GM19395 (cell line): Measurements from ENCODE around the gene ARHGEF7.

Experiments
- ATAC-seq: cut with Tn5 transposase; IDR thresholded peaks from one replicate; pipeline ENCODE4 v1.9.1; 2021; ENCODE audit warnings: mild to moderate bottlenecking, moderate library complexity; ENCODE audit not compliant: unreplicated experiment

Gene ARHGEF7

GRCh38 chr13:111319998-111320911, 205.1 kb downstream of the ARHGEF7 start, which contains the start of gene TEX29:
TSS of gene TEX29 (plus strand) at chr13:111320642. CDS start at chr13:111320891, 249 bp downstream.
- ATAC-seq, result no peak

DNA sequence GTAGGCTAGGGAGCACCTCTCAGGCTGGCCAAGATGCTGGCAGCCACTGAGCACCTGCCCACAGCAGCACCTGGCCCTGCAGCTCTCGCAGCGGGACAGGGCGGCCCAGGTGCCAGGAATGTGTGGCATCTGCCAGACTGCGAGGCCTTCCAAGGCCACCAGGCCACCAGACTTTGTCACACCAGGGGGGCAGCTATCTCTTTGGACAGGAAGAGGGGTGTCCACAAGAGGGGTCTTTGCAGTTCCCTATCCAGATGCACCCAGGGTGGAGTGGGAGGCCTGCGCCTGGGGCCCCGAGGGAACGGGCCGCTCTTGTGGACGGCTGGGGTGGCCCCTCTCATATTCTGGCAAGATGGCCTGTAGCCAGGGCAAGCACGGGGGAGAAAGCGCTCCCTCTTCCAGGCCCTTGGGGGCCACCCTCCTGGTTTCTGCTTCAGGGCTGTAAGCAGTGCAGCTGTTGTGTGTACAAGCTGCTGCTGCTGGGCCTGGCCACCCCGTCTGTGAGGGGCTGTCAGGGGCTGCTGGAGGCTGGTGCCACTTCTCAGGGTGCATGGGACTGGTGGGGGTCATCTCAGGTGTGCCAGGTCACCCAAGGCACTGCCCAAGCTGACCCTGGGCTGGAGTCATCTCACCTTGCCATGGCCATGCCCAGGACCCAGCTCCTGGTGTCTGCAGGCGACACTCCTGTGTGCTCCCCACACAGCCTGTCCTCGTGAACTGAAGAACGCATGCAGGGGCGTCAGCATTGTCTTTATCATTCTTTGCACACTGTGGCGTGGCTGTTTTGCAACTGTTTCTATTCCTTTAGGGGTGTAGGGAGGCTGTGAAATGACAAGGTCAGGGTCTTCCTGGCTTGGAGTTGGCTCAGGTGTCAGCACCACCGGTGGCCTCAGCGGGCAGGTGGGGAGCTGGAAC, 207.1 kb downstream of the ARHGEF7 start:
- ATAC-seq, result no peak

- no peak for ATAC-seq
Observed at GRCh38 chr13:111322916-111323331, 207.8 kb downstream of the ARHGEF7 start.

- no peak for ATAC-seq
Observed at GRCh38 chr13:111323549-111323948, 208.4 kb downstream of the ARHGEF7 start.

GRCh38 chr13:111323950-111324651, 209.0 kb downstream of the ARHGEF7 start:
- no peak for ATAC-seq

- ATAC-seq, result no peak
Observed at GRCh38 chr13:111324736-111325135, 209.6 kb downstream of the ARHGEF7 start.

DNA sequence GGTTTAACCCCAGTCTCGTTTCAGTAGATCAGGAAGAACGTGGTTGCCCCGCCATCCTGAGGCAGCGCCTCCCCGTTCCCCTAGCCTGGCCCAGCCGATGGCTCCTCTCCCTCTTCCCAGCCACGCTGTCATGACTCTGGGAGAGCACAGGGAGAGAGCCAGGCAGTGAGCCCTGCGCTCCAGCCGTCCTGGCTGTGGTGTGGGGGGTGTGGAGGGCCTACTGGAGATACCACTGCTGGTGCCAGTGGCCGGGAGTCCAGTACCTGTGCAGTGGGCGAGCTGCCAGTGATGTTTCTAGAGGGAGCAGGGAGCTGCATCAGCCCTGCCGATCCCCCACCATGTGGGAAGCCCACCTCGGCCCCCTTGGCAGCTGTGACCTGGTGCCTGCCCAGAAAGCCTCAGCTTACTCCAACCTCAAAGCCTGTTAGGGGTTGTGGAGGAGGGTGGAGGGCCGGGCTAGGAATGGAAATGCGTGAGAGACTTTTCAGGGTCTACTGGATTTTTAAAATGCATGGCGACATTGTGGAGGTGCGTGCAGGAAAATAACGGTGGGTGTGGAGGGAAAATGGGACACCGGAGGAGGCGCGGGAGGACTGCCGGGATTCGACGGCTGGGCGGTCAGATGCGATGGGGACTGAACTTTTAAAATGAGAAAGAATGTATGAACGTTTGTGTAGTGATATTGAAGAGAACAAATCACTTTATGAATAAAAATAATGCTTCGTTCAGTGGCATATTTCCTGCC, 210.2 kb downstream of the ARHGEF7 start:
- ATAC-seq, result no peak

DNA sequence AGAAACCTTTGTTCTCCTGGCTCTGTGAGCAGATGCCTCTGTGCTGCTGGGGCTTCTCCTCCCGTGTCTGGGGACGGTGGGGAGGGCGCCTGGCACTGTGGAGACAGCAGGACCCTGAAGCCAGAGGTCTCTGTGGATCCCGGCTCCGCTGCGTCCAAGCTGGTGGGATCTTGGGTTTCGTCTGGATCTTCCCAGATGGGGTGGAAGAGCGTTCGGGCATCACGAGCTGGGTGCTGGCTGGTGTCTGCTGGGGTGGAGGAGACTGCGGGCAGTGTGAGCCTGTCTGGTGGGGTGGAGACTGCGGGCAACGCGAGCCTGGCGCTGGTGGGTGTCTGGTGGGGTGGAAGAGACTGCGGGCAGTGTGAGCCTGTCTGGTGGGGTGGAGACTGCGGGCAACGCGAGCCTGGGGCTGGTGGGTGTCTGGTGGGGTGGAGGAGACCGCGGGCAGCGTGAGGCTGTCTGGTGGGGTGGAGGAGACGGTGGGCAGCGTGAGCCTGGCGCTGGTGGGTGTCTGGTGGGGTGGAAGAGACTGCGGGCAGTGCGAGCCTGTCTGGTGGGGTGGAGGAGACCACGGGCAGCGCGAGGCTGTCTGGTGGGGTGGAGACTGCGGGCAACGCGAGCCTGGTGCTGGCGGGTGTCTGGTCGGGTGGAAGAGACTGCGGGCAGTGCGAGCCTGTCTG, 211.0 kb downstream of the ARHGEF7 start:
- ATAC-seq, result no peak

DNA sequence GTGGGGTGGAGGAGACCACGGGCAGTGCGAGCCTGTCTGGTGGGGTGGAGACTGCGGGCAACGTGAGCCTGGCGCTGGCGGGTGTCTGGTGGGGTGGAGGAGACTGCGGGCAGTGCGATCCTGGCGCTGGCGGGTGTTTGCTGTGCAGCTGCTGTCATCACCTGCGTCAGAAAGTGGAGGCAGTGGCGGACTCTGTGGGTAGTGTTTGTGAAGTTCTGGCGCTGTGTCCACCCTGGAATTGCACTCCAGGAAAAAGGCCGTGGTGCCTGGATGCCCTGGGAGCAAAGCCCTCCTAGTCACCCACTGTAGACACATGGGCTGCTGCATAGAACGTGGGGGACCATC, 211.5 kb downstream of the ARHGEF7 start:
- no peak for ATAC-seq

DNA sequence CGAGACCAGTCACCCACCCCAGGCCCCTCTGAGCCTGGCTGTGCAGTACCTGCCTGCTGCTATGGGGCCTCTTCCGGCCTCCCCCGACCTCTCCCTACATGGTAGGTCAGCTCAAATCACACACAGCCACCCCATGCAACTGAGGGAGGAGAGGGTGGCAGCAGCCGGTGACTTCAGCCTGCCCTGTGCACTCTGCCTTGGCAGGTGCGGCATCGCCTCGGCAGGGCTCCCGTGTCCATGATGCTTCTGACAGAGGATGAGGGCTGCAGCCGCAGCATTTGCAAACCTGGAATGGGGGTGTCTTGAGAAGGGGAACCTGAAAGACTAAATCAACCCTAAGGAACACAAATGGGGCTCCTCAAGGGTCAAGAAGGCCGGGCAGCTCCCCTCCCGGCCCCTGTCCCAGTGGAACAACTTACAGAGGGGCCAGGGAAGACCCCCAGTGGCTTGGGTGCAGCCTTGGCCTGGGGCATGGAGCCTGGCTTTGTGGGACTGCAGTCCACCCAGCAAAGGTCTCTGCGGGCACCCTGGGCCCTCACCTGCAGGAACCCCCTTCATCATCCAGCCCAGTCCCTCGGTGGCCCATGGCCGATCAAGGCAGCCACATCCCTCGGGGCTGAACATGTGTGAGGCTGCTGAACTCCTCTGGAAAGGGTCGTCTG, 212.0 kb downstream of the ARHGEF7 start:
- ATAC-seq, result no peak

DNA sequence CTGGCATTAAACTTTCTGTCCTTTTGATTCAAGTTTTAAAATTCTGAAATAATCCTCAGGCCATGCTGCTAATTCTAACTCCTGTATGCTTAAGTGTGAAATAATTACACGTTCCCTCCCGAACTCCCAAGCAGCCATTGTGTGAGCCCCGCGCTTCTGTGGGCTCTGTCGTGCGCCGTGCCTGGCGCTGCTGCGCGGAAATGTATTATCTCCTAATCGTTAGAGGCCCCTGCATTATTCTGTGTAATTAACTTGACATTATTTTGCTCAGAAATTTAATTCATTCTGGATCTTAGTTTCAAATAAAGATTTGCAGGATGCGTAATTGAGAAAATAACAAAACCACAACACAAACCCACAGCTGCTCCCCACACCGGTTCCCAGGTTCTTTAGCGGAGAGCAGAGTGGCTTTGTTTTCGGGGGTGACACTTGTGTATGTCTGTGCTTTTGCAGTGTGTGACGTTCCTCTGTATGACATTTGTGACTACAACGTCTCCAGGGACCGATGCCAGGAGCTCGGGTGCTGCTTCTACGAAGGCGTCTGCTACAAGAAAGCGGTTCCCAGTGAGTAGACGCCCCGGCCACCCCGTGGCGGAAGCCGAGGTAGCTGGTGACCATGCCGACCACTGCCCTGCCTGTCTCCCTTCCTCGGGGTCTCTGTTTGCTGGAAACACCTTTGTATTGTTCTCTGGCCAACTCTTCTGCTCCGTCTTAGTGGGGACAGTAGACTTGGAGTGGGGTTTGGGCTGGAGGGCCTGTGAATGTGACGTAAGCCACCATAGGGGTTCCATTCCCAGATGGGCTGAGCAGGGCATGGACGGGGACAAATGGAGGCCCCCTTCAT, 212.8 kb downstream of the ARHGEF7 start:
- no peak for ATAC-seq

DNA sequence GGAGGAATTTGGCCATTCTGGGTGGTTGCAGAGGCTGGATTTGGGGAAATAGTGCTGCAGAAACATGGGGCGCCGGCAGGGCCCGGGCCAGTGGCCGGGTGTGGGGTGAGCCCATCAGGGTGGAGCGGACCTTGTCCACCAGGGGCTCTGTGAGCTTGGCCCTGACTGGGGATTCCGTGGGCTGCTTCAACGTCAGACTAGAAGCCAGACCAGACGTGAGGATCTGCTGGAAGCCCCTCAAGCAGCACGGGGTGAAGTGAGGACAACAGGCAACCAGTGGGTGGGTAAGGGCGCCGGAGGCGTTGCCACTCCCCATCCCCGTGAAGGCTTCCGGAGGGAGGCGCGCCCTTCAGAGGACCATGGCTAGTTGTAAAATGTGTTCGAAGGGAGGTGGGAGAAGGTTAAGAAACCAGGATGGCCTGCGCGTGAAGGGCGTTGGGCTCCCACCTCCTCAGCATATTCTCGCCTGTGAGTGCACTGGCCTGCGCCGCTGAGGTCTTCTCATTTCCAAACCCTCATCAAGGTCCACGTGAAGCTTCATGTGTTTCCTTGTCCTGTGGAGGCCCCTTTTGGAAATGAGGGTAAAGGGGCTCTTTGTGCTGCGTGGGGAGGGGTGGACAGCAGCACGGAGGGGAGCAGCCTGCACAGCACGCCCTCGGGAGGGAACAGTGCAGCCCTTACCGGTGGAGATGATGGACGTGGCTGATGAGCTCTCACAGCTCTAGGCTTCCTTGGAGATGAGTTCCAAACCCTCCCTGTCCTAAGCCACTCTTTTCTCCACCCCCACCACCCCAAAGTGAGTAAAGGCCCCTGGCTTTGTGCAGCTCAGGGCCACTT, 213.7 kb downstream of the ARHGEF7 start:
- no peak for ATAC-seq

DNA sequence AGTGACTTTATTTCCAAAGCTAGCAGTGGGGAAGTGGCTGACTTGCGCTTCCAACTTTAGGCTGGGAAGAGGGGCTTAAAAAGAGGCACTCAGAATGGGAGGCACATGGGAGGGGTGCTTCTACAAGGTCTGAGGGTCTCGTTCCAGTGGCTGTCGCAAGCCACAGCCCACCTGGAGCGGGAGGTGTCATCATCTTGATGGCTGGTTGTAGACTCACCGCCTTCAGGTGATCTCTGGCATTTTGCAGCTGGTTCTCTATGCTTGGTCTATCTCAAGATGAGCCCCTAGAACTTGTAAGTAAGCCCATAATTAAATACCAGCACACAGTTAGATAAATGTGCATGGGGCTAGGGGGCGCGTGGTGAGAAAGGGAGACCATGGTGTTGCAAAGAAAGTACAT, 214.5 kb downstream of the ARHGEF7 start:
- ATAC-seq, result no peak

DNA sequence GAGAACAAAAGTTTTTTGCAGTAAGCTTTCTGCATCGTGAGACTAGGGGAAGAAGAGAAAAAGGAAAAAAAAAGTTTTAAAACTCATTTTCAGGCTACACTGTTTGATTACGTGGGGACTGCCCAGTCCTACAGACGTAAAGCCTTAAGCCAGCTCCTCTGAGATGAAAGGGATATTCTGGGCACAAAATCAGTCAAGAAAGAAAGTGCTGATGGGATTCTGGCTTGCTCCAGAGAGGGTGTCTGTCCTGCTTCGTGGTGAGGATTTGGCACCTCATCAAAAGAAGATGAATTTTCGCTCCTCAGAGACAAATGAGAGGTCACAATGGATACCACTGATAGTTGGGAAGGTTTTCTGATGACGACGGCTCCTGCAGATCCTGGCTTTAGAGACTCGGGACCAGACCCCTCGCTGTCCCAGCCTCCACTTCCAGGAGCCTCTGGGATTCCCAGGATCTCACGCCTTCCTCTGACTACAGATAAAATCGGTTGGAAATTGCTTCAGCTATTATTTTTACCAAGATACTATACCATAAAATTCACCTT, 215.0 kb downstream of the ARHGEF7 start:
- no peak for ATAC-seq

- no peak for ATAC-seq
Observed at GRCh38 chr13:111335298-111335697, 220.2 kb downstream of the ARHGEF7 start.

DNA sequence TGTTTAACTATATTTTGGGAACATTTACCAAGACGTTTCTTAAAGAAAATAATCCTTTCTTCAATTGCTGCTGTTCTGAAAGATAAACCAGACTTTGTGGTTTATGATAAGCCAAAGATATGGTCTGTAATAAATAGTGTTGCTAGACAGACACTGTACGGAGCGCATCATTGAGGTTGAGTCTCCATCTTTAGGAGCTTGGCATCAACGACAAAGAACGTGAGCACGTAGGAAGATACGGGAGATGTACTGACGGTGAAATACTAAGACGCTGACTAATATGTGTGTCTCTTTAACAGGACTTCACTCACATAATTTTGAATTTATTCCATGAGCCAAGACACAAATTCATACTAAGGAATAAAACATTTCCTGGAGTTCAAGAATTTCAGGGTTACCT, 221.6 kb downstream of the ARHGEF7 start:
- no peak for ATAC-seq

DNA sequence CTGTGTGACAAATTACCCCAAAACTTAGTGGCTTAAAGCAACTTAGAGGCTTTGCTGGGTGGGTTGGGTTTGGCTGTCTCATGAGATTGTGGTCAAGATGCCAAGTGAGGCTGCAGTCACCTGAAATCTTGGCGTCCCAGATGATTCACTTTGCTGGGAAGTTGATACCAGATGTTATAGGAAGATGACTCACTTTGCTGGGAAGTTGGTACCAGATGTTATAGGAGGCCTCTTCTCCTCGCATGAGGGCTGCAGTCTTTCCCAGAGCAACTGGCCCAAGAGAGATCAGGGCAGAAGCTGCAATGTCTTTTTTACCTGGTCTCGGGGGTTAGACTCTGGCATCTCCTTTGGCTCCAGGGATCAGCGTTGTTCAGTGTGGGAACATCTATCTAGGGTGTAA, 222.1 kb downstream of the ARHGEF7 start:
- ATAC-seq, result no peak
